Skeletal muscle tissue (tissue), 4 donors: Measurements from ENCODE around the gene KLHL11. TPM values are rescaled to one million over a fixed set of nuclear protein-coding genes. Genes with fewer than 3 reads are reported as not detected.

Experiments
- H3K27ac ChIP-seq: one replicate; pipeline ENCODE4 v1.7.0; 2013; ENCODE audit warnings: mild to moderate bottlenecking, low read depth, low read length, inconsistent platforms
- H3K27me3 ChIP-seq, 3 donors: one replicate each; pipeline ENCODE4 v1.7.0; 2013; ENCODE audit warnings: low read length in 3 of 3; ENCODE audit not compliant: control insufficient read depth in 3 of 3, insufficient read depth in 3 of 3
- H3K36me3 ChIP-seq, 3 donors: one replicate each; pipeline ENCODE4 v1.7.0; 2013; ENCODE audit warnings: low read length in 3 of 3; ENCODE audit not compliant: control insufficient read depth in 3 of 3, insufficient read depth in 3 of 3
- H3K4me1 ChIP-seq, 3 donors: one replicate each; pipeline ENCODE4 v1.7.0; 2013; ENCODE audit warnings: low read length in 3 of 3, mild to moderate bottlenecking in 3 of 3; ENCODE audit not compliant: control insufficient read depth in 3 of 3, insufficient read depth in 3 of 3
- H3K4me3 ChIP-seq, 3 donors: one replicate each; pipeline ENCODE4 v1.7.0; 2013; ENCODE audit warnings: low read length in 3 of 3
- H3K9ac ChIP-seq, 3 donors: one replicate each; pipeline ENCODE4 v1.7.0; 2013; ENCODE audit warnings: low read length in 3 of 3, mild to moderate bottlenecking in 3 of 3, moderate library complexity in 2 of 3, low read depth in 1 of 3
- H3K9me3 ChIP-seq, 3 donors: one replicate each; pipeline ENCODE4 v1.7.0; 2013; ENCODE audit warnings: low read length in 3 of 3; ENCODE audit not compliant: control insufficient read depth in 3 of 3
- total RNA-seq: library from RNA; depleted of rRNA; stranded (reverse); fragments of >200 nt; gene quantifications from one replicate; pipeline ENCODE4 v1.2.3, GENCODE V29; 2014
- donor health status: Osteomylitis.

KLHL11 gene
- total RNA-seq, 1 donor from 2014 or later: 19.3 TPM

DNA sequence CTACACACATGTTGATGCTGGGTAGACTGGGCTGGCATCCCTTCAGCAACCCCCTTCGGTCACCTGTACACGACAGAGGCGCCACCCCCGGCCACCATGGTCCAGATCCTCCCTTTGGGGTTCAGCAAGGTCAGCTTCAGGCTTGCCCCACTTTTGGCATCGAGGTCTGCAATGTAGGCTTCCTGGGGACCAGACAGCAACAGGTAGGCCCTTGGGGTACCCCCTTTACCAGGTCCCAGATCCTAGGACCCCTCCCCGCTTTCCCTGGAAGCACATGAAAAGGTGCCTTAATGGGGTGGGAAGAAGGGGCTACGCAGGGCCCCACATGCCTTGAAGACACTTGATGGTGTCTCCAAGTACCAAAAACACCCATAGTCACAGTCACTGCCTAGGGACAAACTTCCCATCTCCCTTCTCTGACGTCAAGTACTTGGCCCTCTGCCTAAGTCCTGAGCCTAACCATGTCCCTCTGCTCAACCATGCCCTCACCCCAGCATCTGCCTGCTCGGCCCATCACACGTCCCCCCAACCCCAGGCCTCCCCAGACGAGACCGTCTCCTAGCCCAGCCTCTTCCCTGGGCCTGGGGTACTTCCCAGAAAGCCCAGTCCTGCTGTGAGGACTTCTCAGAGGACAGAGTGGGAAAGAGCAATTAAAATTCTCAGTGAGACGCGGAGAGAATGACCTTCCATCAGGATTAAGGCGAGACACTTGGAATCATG is 41.4 kb upstream of the KLHL11 start:
- Histone ChIP-seq H3K4me1 (no peaks in the 10 kb centered on the region), H3K9ac (peak overlapping the region in 1 of 3 donors; percentile 8), H3K9me3 (no peaks in the 10 kb centered on the region), H3K36me3 (peaks cover 63 to 76% (median 67%) of the 10 kb centered on the region in 3 donors), H3K27me3 (no peaks in the 10 kb centered on the region), H3K4me3 (no peak overlapping the region), H3K27ac (no peak overlapping the region)

DNA sequence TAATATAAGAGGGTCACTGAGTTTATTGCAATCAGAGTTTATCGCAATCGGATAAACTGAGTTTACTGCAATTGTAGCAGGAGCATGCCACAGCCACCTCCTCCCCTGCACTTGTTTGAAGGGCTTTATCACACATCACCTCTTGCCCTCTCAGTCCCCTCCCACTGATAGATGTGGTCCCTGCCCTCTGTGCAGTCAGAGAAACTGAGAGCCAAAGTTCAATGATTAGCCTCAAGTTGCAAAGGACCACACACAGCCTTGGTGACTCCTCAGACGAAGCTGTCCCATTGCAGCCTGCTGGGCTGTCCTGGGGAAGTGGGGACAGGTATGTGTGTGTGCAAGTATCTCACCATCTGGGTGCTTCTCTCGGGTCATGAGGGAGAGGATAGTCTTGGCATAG is 39.9 kb upstream of the KLHL11 start:
- Histone ChIP-seq H3K27me3 (no peaks in the 10 kb centered on the region), H3K4me3 (no peak overlapping the region), H3K36me3 (peaks cover 61 to 67% (median 63%) of the 10 kb centered on the region in 3 donors), H3K9me3 (no peaks in the 10 kb centered on the region), H3K4me1 (no peaks in the 10 kb centered on the region), H3K9ac (no peak overlapping the region), H3K27ac (no peak overlapping the region)

DNA sequence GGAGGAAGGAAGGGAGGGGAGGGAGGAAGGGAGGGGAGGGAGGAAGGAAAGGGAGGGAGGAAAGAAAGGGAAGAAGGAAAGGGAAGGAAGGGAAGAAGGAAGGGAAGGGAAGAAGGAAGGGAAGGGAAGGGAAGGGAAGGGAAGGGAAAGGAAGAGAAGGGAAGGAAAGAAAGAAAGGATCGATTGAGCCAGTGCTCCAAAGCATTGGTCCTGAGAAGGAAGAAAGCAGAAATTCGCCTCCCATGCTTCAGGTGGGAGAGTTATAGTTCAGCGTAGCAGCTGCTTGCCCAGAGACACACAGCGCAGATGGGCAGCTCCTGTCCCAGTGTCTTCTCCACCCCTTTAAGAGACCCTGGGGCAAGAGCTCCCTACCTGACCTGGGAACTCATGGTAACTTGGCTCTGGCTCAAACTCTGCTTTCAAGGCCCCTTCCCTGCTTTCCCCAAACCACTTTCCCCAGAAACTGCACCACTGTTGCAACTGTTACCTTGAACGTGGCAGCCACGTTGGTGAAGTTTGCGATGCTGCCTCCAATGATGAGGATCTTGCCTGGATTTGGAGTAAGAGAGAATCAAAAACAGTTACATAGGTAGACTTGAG is 39.1 kb upstream of the KLHL11 start:
- Histone ChIP-seq H3K36me3 (peaks cover 55 to 60% (median 55%) of the 10 kb centered on the region in 3 donors), H3K27me3 (no peaks in the 10 kb centered on the region)

DNA sequence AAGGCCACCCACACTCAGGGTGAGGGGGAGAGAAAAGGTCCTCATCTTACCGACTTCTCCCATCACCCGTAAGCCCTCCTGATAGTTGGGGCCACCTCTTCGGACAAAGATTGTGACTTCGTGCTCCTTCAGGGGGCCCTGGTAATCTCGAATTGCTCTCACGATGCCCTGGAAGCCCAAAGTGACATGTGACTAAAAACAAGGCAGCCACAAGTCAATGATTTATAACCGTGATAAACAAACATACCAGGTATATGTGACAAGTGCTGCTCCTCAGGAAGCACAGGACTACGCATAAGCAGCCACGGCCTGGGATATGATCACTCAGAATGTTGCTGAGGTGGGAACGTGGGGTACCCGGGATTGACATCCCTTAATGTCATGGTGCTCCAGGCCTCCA is 36.4 kb upstream of the KLHL11 start:
- peaks cover 50 to 60% (median 56%) of the 10 kb centered on the region in 3 donors for H3K36me3 ChIP-seq

More for the DNA sequence above, 39.1 kb upstream of the KLHL11 start:
- no peak overlapping the region for H3K9ac ChIP-seq
- H3K4me1 ChIP-seq: no peaks in the 10 kb centered on the region
- H3K27ac ChIP-seq: no peak overlapping the region
- no peaks in the 10 kb centered on the region for H3K9me3 ChIP-seq
- H3K4me3 ChIP-seq: no peak overlapping the region

DNA sequence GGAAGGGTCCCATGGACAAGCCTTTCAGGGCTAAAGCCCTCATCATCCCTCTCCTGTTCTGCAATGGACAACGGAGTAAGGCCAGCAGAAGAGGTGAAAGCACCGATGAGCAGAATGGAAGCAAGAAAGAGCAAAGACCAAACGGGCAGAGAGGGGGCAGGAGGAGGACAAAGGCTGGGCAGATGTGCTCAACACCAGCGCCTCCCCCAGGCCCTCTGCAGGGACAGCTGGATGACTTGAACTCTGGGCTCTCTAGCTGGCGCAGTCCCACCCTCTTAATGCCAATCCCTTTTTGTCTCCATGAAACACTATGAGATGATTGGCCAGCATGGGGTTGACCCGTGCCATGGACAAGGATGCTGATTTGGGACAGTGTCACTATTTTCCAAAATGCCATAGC is 31.5 kb upstream of the KLHL11 start:
- Histone ChIP-seq H3K27me3 (no peaks in the 10 kb centered on the region), H3K4me3 (no peak overlapping the region), H3K9me3 (no peaks in the 10 kb centered on the region), H3K36me3 (peaks cover 34 to 54% (median 52%) of the 10 kb centered on the region in 3 donors), H3K4me1 (peaks cover 7 to 11% (median 9%) of the 10 kb centered on the region in 3 donors), H3K27ac (no peak overlapping the region), H3K9ac (no peak overlapping the region)

More for the DNA sequence above, 36.4 kb upstream of the KLHL11 start:
- H3K4me3 ChIP-seq: no peak overlapping the region
- H3K4me1 ChIP-seq: no peaks in the 10 kb centered on the region
- H3K27me3 ChIP-seq: no peaks in the 10 kb centered on the region
- H3K9ac ChIP-seq: no peak overlapping the region
- no peak overlapping the region for H3K27ac ChIP-seq
- H3K9me3 ChIP-seq: no peaks in the 10 kb centered on the region

DNA sequence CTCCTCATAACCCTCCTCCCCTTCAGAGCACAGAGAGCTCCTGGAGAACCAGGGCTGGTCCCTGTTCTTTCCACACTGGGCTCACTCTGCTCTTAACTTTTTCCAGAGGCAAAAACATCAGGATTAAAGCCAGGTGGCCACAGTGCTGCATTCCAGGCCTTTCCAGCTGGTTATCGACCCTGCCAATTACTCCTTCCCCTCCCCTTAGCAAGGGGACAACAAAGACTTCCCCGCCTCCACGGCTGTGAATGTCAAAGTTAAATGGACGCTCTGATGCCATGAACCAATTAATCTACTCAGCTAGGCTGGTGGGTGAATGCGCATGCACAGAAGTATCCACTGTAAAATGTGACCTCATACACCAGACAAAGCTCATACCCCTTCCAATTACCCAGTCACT is 30.4 kb upstream of the KLHL11 start:
- Histone ChIP-seq H3K4me3 (no peak overlapping the region), H3K36me3 (peaks cover 35 to 53% (median 53%) of the 10 kb centered on the region in 3 donors), H3K9ac (no peak overlapping the region), H3K9me3 (no peaks in the 10 kb centered on the region), H3K27ac (no peak overlapping the region), H3K4me1 (peaks cover 7 to 11% (median 9%) of the 10 kb centered on the region in 3 donors), H3K27me3 (no peaks in the 10 kb centered on the region)

DNA sequence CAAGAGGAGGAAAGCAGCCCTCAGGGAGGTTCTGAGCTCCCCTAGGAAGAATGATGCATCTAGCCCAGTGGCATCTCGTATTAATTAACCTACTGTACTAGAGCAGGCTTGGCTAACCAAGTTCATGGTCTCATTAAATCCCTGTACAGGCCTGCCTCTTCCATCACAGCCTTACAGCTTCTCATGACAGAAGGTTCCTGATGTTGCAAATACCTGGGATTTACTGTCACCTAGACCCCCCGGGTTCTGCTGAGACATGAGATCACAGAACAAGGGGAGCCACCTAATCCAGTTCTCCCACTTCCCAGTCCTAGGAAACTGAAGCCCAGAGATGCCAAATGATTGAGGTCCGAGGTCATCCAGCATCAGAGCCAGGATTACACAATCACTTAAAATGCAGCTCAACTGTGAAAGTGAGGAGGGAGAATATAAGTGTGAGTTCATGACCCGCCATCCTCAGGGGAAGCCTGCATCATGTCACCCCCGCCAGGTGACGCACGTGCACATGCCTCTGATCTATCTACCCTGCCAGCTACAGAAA is 29.6 kb upstream of the KLHL11 start:
- no peaks in the 10 kb centered on the region for H3K27me3 ChIP-seq
- H3K4me3 ChIP-seq: no peak overlapping the region
- no peak overlapping the region for H3K9ac ChIP-seq
- H3K4me1 ChIP-seq: peaks cover 7 to 11% (median 9%) of the 10 kb centered on the region in 3 donors
- peaks cover 35 to 55% (median 49%) of the 10 kb centered on the region in 3 donors for H3K36me3 ChIP-seq
- no peak overlapping the region for H3K27ac ChIP-seq
- no peaks in the 10 kb centered on the region for H3K9me3 ChIP-seq

DNA sequence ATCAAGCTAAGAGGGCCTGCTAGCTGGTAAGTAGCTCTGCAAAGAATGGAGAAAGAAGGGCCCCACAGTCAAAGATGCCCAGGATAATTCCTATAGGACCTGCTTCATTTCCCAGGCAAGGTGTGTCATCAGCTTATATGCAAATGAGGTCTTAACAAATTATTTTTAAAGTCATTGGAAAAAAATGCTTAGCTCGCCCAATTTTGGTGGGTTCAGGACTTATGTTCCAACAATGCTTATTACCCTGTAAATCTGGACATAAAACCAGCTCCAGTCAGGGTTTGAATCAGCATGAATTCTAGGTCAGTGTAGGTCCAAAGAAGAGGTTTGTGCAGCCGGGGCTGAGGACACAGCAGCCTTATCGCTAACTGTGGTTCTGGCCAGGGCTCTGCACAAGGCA is 28.2 kb upstream of the KLHL11 start:
- H3K9me3 ChIP-seq: no peaks in the 10 kb centered on the region
- H3K4me1 ChIP-seq: peaks cover 7 to 11% (median 9%) of the 10 kb centered on the region in 3 donors
- H3K27ac ChIP-seq: no peak overlapping the region
- H3K36me3 ChIP-seq: peaks cover 33 to 57% (median 46%) of the 10 kb centered on the region in 3 donors
- H3K4me3 ChIP-seq: no peak overlapping the region
- H3K27me3 ChIP-seq: no peaks in the 10 kb centered on the region
- no peak overlapping the region for H3K9ac ChIP-seq

DNA sequence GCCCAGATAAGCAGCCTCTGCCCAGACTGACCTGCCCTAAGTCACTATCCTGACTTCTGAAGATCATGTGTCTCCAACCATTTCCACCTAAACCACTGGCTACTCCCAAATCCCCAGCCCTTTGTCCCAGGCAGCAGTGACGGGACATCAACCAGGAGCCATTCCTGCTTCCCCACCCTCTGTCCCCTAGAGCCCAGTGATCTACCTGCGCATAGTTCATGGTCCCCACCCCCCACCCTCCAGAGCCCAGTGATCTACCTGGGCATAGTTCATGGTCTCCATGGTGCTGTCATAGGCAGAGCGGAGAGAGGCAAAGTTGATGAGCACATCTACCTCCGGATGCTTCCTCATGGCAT is 26.8 kb upstream of the KLHL11 start:
- no peak overlapping the region for H3K27ac ChIP-seq
- H3K4me1 ChIP-seq: peaks cover 7 to 11% (median 9%) of the 10 kb centered on the region in 3 donors
- H3K36me3 ChIP-seq: peaks cover 35 to 58% (median 48%) of the 10 kb centered on the region in 3 donors
- H3K27me3 ChIP-seq: no peaks in the 10 kb centered on the region
- H3K4me3 ChIP-seq: no peak overlapping the region
- no peak overlapping the region for H3K9ac ChIP-seq
- H3K9me3 ChIP-seq: no peaks in the 10 kb centered on the region
